Globus pallidus (tissue), 1 donor: ENCODE data around the gene CCDC9B.

ENCODE experiments used
- DNase-seq: peaks from one replicate; pipeline ENCODE4 v3.0.0-alpha.2; 2015; ENCODE audit warnings: low spot score

CCDC9B gene

DNA sequence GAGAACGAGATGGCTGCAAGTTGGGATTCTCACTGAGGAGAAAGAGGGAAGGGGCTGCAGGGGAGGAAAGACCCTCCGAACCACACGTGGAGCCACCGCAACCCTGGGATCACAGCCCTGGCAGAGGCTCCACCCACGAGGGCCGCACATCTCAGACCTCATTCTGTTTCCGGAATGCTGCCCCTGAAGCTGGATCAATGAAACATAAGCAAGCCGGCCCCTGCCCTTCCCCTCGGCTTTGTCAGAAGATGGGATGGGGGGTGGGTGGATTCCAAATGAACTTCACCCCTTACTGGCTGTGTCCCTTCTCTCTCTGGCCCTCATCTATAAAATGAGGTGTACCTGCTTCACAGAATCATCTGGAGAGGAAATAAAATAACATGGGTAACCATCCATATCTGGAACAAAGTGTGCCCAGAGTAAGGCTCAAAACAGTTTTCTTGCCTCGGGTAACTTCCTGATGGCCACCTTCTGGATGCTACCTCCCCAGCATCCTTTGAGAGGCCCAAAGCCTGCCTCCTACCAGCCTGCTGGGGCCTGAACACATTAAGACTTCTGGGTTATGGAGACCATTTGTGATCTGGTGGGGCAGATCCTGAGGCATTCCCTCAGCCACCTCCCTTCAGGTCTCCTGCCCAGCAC lies 4.6 kb upstream of the CCDC9B start:
- DNase-seq: no peak

DNA sequence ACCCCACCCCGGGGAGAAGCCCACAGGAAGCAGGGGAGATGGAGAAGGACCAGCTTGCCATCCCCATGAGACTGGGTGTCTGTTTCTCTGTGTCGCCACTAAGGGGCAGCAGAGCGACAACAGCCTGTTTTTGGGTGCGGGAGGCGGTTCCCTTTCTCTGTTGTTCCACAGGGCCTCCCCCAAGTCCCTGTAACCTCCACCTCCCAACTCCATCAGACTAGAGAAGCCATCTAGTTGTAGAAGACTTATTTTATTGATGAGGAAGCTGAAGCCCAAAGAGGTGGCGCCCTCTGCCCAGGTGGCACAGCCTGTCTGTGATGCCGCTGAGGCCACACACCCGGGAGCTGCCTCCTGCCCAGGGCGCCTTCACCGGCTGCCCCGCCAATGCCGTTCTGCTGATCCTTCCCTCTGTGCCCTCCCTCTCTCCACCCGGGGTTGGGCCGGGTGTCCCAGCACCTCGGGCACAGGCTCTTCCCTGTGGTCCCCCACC lies 3.9 kb upstream of the CCDC9B start:
- peak; percentile 54 for DNase-seq

DNA sequence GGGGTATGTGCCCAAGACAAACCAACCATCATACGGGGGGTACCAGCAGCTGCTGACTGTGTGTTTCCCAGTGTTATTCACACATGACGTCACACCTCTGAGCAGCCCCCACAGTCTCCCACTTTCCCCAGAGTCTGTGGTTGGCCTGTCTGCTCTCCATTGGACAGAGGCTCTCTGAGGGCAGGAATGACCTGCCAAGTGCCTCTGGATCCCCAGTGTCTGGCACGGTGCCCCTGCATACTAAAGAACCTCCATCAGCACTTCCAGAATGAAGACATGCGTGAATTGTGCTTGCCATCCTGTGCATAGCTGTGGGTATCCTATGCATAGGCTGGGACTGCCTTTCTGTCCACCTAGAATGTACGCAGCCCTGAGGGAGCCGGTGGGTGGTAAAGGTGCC lies 3.5 kb upstream of the CCDC9B start:
- no peak for DNase-seq

DNA sequence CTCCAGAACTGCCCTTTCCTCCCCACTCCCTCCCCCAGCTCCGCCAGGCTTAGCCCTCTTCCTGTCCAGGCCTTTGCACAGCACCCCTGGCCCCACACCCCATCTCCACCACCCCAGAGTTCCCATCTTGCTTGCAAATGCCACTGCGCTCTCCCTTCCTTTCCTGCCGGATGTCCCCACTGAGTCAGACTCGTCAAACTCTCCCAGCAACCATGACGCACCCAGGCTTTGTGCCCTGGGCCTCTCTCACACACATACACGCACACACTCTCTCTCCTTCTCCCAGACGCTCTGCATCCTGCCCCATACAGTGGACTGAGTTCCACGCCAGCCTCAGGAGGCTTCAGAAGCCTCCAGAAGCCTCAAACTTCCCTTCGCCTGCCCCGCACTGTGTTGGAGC lies 2.8 kb upstream of the CCDC9B start:
- no peak for DNase-seq

DNA sequence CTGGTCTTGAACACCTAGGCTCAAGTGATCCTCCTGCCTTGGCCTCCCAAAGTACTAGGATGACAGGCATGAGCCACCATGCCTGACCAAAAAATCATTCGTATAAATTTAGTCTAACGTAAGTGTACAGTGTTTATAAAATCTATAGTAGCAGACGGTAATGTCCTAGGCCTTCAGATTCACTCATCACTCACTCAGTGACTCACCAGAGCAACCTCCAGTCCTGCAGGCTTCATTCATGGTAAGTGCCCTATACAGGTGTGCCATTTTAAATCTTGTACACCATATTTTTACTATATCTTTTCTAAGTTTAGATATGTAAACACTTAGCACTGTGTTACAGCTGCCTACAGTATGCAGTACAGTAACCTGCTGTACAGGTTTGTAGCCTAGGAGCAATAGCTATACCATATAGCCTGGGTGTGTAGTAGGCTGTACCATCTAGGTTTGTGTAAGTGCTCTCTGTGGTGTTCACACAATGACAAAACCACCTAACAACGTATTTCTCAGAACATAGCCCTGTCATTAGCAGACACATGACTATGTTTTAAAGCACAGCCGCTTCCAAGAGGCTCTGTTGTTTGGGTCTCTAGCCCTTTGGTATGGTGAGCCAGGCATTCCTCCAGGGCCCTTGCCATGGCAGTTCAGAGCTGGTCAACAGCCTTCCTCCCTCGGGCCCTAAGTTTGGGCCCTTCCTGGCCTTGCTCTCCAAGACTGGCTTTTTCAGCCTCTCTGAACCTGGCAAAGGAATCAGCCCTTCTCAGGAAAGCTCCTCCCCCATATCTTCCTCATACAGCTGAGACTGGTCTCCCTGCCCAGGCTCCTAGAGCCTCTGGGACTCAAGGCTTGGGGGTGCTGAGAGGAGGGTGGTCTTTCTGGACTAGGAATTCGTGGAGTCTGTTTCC lies 1.9 kb upstream of the CCDC9B start:
- DNase-seq: no peak

DNA sequence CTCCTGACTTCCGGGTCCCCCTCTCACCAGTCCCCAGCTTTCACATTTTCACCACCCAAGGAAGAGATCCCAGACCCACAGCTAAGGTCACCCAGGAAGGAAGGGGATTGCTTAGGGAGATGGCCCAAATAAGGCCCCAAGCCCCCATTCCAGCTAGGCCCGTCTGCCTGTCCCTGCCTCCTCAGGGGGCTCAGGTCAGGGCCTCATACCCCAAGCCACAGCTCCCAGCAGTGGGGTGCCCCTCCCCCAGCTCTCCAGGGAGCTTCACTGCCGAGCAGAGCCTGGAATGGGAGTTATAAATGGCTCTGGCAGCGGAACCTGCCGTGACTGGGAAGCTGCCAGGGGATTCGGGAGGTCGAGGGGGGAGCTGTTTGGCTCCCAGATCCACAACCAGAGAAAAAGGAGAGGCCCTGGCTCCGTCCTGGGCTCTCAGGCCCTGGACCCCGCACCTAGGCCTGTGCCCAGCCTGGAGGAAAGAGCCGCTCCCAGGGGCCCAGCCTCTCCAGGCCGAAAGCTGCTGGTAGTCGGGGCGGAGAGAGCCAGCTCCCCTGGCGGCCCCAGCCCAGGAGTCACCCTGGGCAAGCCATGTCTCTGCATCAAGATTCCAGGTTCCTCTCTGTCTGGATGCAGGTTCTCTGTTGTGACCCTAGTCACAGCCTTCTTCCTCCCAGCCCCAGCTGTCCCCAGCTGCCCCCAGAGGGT lies 550 bp downstream of the CCDC9B start:
- DNase-seq: peak; percentile 77

DNA sequence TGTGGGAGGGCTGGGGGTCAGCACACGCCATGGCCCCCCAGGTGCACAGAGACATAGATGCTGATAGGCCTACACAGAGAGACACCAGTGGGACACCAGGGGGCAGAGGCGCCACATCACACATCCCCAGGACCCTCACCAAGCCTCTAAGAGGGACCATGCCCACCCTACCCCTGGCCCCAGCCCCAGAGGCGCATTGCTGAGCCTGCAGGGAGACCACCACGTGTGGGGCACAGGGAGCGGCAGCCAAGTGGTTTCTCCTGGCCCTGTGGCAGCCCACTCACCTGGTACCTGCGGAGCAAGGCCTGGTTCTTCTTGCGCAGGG lies 1.2 kb downstream of the CCDC9B start:
- no peak for DNase-seq

DNA sequence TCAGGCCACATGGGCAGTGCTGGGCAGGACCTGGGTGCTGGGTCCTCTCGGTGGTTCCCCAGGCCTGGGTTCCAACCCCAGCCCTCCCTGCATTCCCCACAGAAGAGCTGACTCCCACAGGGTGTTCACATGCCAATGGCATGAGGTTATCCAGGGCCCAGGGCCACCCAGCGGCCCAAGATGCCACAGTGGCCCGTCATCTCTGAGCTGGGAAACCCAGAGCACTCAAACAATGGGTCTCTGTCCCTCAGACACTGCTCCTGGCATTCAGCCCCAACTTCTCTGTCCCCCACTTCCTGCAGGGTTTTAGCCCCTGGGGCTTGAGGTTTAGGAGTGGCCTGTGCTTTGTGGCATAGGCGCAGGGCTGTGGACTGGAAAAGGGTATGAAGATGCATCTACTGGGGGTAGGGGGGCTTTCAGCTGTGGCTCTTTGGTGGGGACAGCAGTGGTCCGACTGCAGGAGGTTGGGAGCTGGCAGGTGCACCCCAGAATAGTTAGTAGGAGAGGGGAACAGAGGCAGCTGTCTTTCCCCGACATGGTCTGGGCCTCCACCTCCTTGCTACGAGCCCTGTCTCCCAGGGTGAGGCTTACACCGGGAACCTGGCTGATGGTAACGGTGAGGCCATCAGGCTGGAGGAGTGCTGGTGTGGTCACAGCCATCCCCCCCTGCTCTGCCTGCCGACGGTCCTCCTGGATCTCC lies 1.7 kb downstream of the CCDC9B start:
- DNase-seq: peak; percentile 90

DNA sequence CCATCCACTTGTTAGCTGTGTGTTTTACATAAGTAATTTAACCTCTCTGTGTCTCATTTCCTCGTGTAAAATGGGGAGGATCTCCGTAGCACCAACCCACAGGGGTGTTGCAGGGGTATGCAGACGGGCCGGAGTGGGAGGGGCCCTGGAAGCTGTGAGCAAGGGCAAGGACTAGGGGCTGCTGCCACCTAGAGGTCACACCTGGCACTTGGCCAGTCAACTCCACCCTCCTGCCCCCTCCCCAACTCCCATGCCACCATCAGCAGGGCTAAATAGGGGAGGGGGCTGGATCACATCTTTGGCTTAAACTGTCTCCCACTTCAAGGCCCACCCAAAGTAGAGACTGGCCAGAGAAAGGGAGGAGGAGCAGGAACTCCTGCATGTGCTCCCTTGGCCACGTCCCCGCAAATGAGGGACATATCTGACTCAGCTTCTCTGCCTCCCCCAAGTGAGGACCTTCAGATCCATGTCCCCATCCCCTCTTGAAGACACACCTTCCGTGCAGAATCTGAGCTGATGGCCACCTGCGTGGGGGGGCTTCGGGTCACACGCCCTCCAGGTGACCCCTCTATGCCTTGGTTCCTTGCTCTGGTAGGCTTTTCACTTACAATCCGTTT lies 2.6 kb downstream of the CCDC9B start:
- DNase-seq: peak; percentile 53

DNA sequence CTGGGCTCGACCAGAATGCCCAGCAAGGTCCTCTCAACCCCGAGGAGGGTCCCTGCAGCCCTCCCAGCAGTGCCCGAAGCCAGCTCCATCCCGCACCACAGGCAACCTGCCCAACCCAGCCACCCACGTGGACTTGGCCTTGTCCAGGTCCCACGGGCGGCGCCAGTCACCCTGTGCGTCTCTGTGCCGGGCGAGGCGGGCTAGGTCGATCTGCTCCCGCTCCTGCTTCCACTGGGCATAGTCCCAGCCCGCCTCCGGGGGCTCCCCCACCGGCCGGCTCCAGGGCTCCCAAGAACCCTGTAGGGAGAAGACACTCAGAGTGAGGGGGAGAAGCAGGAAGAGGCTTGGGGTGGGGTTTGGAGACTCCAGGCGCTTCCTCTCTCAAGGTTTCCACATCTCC lies 3.1 kb downstream of the CCDC9B start:
- DNase-seq: no peak

DNA sequence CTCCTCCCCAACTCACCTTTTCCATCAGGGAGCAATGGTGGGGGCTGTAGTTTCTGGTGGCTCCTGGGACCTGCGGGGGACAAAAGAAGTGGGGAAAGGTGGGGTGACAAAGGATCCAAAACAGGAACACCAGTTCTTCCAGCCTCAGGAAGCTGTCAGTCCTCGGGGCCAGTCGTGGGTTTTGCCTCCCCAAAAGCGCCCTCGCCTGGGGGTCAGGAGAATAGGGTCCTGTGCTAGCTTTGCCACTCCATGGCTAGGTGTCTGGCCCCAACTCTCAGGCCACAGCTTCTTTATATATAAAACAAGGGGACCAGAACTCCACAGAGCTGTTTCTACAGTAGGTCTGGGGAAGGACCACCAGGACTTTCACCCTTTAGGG lies 4.0 kb downstream of the CCDC9B start:
- DNase-seq: no peak

DNA sequence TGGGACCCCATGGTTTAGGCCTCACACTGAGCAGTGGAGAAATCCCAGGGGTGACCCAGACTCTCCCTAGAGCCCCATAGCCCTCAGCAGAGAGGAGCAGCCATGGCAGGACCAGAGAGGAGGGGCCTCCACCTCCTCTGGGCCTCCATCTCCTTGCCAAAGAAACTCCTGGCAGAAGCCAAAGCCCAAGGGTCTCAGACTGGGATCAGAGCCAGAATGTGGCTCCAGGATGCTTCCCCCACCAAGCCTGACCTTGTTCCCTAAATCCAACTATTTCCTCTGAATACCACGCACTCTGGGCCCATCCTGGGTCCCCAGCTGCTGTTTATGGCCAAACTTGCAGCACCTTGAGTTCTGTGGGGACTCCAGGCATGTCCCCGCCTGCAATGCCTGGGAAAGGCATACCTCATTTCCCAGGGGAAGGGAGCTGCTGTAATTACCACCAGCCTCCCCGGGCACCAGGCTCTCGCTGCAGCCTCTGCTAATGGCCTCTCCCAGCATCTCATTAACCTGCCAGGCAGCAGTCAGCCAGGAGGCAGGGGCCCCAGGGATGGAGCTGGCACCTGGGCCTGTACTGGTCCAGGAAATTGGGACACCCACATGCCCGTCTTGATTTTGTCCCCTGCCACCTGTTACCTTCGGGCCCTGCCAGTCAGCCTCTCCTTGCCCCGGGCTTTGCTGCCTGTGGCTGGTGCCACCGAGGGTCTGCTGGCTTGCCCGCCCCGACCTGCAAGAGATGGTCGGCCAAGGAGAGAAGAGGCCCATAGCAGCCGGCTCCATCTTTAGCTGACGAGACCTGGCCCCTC lies 4.6 kb downstream of the CCDC9B start:
- DNase-seq: no peak

DNA sequence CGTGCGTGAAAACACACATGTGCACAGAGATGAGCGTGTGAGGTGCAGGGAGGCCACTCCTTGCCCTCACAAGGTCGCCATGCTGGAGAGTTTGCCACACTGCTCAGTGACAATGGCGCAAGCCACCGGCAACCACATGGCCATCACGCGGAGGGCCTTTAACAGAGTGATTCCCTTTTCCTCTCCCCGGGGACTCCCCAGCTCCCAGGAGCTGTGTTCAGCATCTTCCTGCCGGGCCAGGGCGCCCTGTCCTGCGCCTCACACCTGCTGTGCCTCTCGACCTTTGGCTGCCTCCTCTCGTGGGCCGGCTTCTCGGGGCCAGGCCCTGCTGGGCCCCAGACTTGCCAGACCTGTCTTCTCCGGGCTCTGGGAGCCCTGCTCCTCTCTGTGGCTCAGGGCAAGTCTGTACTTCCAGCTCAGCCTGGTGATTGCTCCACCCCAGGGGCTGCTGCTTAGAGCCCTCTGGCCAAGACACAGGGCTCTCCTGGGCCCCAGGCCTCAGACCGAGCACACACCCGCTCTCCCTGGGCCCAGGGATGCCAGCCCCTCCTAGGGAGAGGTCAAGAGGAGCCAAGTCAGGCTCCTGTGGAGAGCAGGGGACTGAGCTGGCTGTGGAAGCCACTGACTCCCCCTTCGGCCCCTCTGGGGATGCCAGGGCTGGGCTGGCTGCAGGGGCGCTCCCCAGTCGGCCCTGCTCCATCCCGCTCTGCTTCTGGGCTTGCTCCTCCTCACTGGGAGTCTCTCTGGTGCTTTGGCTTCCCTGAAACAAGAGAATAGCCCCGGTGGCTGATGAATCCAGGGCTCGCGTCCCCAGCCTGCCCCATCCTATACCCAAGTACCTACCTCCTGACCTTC lies 5.6 kb downstream of the CCDC9B start:
- no peak for DNase-seq

DNA sequence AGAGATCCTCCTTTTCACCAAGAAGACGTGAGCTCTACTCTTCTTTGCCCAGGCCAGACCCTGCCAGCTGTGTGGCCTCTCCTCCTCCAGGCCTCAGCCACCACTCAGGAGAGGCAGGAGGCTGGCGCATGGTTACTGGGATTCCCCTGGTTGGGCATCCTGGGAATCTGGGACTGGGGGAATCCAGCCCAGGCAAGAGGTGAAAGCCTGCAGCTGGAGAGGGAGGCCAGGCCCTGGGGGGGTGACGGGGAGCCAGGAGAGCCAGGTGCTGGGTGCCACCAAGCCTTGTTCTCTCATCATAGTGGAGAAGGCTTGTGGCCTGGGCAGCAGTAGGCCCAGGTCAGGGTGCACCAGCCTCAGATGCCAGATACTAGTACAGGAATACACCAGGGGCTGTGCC lies 6.2 kb downstream of the CCDC9B start:
- no peak for DNase-seq

DNA sequence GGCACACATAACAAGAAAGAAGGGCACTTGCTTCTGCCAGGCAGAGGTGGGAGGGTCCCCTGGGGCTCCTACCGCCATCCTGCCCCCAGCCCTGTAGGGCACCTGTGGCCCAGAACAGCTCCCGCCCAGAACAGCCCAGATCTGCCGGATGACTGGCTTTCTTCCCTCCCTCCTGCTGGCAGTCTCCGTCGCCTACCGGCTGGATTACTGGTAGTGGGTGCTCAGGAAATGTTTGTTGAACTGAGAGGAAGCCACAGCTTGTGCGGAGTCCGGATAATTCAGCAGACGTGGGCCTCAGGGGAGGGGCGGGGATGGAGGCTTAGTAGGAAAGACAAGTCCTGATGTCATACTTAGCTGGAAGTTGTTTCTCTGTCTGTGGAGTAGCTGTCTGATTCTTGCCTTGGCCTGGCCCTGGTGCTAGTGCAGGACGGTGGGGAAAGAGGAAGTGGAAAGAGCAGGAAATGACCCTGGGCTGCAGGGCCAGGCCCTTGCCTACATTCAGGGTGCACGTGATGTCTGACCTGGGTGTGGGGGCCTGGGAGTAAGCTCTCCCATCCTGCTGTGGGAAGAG lies 6.7 kb downstream of the CCDC9B start:
- DNase-seq: peak; percentile 71

DNA sequence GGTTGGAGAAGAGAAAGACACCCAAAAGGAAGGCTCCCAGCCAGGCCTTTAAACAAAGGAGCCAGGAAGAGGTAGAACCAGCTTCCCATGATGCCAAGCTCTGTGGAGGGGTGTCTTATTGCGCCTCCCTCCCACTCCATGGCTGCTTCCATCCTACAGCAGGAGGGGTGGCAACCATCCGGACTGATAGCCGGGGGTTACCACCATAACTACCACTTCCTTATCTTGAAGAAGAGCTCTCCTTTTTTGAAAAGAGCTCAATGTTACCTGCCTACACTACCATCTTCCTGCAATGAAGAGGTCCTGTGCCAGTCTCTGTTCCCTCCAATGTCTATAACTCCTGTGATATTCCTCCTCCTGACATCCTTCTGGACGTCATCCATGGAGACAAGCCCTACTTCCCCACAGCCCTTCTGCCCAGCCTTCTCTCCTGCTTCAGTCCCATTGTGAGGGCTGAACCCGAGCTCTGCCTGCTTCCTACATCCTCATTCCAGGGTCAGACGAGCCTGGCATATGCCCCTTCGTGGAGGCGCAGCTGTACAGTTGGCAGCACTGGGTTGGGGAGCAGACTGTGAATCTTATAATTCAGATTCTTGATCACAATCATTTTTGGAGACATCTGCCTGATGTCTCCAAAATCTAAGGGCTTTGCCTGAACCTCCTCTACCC lies 8.5 kb downstream of the CCDC9B start:
- no peak for DNase-seq

DNA sequence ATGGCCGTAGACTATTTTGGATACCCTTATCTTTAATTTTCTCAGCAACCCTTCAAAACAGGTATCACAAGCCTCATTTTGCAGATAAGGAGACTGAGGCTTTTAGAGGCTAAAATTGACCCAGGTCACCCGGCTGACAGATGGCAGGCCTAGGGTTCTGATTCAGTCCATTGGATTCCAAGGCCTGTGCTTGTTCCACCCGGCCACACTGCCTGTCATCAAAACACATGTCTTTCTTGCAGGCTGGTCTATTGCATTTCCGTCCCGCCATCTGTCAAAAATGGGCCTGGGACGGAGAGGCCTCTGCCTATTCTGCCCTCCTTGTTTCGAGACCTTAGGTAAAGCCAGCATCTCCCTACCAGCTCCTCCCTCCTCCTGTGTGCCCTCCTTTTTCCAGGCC lies 9.1 kb downstream of the CCDC9B start:
- DNase-seq: no peak

DNA sequence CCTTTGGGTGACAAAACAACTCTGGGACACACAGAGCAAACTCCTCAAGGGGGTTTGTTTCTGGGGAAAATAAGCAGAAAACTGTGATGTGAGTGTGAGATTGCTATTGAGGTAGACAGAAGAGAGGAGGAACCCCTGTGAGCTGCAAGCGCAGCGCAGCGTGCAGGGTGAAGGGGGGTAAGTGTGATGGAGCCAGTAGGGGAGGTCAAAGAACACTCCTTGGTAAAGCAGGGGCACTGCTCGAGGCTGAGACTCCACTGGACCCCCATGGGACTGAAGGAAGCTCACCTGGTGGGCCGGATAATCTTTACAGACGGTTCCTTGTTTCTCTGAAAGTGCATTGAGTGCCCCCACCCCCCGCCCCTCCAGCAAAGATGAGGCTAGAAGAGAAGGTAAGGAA lies 9.7 kb downstream of the CCDC9B start:
- no peak for DNase-seq

DNA sequence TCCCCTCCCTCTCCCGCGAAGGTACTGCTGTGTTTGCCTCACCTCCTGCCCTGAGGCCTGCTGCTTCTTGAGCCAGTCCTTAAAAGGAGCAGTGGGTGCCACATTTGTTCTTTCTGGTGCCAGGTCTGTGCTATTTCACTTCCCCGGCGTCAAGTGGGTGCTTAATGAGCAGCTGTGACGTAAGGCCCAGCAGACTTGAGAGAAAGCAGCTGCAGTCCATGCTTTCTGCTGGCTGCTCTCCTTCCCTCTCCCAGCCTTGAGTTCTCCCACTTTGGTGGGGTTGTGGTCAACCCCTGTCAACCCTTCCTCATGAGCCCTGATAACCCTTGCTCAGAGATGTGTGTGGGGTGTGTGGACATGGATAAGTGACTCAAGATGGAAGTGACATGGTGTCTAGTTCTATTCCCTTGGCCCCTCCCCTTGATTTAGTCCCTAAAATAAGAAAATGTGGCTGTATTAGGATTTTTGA lies 10.3 kb downstream of the CCDC9B start:
- DNase-seq: no peak
